ENCODE measurements around the gene BTF3L4. TPM values are rescaled to one million over a fixed set of nuclear protein-coding genes. Genes with fewer than 3 reads are reported as not detected.
"Not testable (repeated sequence)": the region's sequence is repeated elsewhere in the genome, so short reads cannot be mapped to it uniquely, and the experiment has no call there.

Gene BTF3L4
- total RNA-seq, 1 experiment from 2014 or later: 65.6 TPM

DNA sequence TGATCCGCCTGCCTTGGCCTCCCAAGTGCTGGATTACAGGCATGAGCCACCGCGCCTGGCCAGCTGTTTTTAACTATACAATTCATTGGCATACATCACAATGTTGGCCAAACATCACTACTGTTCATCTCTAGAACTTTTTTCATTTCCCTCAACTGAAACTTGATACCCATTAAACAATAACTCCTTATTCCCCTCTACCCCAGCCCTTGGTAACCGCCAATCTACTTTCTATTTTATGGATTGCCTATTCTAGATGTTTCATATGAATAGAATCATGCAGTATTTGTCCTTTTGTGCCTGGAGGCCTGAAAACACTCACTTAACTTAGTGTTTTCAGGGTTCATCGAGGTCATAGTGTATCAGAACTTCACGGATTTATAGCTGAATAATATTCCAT lies 16.2 kb downstream of the BTF3L4 start:
- no peak for ATAC-seq
- no peak overlapping the region for H3K27ac ChIP-seq (ENCODE audit: low read length)
- no peaks in the 10 kb centered on the region for H3K9me3 ChIP-seq (ENCODE audit: control insufficient read depth, insufficient read depth, low read depth, low read length)
- no peaks in the 10 kb centered on the region for H3K27me3 ChIP-seq (ENCODE audit: control insufficient read depth, insufficient read depth, low read length)
- TF ChIP-seq, protein P1, sequence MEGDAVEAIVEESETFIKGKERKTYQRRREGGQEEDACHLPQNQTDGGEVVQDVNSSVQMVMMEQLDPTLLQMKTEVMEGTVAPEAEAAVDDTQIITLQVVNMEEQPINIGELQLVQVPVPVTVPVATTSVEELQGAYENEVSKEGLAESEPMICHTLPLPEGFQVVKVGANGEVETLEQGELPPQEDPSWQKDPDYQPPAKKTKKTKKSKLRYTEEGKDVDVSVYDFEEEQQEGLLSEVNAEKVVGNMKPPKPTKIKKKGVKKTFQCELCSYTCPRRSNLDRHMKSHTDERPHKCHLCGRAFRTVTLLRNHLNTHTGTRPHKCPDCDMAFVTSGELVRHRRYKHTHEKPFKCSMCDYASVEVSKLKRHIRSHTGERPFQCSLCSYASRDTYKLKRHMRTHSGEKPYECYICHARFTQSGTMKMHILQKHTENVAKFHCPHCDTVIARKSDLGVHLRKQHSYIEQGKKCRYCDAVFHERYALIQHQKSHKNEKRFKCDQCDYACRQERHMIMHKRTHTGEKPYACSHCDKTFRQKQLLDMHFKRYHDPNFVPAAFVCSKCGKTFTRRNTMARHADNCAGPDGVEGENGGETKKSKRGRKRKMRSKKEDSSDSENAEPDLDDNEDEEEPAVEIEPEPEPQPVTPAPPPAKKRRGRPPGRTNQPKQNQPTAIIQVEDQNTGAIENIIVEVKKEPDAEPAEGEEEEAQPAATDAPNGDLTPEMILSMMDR (IDR thresholded peaks at IDR 0.05): no peak
- intact Hi-C loops (cut with micrococcal nuclease; ENCODE audit: unreplicated experiment) (no loop called here), in situ Hi-C loops (cut with HindIII; ENCODE audit: low pct_unique_long_range_greater_than_20kb, low sequenced_read_pairs) (no loop called here)
- CTCF ChIA-PET: no interaction called here
- H3K4me3 ChIP-seq (ENCODE audit: low read depth in 2 of 2, low read length in 2 of 2): no peak overlapping the region
- POLR2A ChIA-PET: interaction anchor here (0.7 kb wide), 1 partner anchor 11 kb away, joined by 5 read pairs; no protein-coding TSS in a partner anchor
- DNase-seq (ENCODE audit: low read depth, low spot score): no peak
- no TSS peak for BruUV-seq (replicated peaks)
- no peaks in the 10 kb centered on the region for H3K4me1 ChIP-seq (ENCODE audit: control insufficient read depth, insufficient read depth, low read length)
- H3K36me3 ChIP-seq (ENCODE audit: control insufficient read depth, insufficient read depth, low read length): peaks cover 9% of the 10 kb centered on the region

DNA sequence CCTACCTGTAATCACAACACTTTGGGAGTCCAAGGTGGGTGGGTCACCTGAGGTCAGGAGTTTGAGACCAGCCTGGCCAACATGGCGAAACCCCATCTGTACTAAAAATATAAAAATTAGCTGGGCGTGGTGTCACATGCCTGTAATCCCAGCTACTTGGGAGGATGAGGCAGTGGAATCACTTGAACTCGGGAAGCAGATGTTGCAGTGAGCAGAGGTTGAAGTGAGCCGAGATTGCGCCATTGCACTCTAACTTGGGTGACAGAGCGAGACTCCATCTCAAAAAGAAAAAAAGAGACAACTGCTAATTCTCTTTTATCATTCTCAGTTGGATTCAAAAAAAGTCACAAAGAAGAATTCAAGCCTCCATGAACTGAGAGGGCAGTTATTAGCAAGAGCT lies 21.2 kb downstream of the BTF3L4 start:
- ATAC-seq; CTCF ChIA-PET; H3K36me3 ChIP-seq (ENCODE audit: control insufficient read depth, insufficient read depth, low read length); in situ Hi-C loops (cut with HindIII; ENCODE audit: low pct_unique_long_range_greater_than_20kb, low sequenced_read_pairs); H3K4me3 ChIP-seq (ENCODE audit: low read depth in 2 of 2, low read length in 2 of 2); DNase-seq (ENCODE audit: low read depth, low spot score); intact Hi-C loops (cut with micrococcal nuclease; ENCODE audit: unreplicated experiment); H3K27ac ChIP-seq (ENCODE audit: low read length); H3K9me3 ChIP-seq (ENCODE audit: control insufficient read depth, insufficient read depth, low read depth, low read length); BruUV-seq (replicated peaks); H3K27me3 ChIP-seq (ENCODE audit: control insufficient read depth, insufficient read depth, low read length); H3K4me1 ChIP-seq (ENCODE audit: control insufficient read depth, insufficient read depth, low read length): not testable (repeated sequence)
- POLR2A ChIA-PET: interaction anchor here (0.6 kb wide), 1 partner anchor 30 kb away, joined by 4 read pairs; no protein-coding TSS in a partner anchor

DNA sequence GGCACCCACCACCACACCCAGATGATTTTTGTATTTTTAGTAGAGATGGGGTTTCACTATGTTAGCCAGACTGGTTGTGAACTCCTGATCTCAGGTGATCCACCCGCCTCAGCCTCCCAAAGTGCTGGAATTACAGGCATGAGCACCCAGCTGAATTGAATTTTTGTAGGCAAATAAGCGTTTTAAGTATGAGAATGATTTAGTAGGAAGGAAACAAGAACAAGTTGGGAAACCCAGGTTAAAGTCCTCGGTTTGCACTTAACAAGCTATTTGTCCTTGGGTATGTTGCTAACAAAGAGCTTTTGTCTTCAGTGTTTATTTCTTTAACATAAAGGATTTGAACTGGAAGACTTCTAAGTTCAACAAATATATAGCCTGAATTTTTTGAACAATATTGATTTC lies 23.9 kb downstream of the BTF3L4 start:
- Histone ChIP-seq H3K4me1 (ENCODE audit: control insufficient read depth, insufficient read depth, low read length) (no peaks in the 10 kb centered on the region), H3K9me3 (ENCODE audit: control insufficient read depth, insufficient read depth, low read depth, low read length) (no peaks in the 10 kb centered on the region), H3K4me3 (ENCODE audit: low read depth in 2 of 2, low read length in 2 of 2) (no peak overlapping the region), H3K36me3 (ENCODE audit: control insufficient read depth, insufficient read depth, low read length) (no peaks in the 10 kb centered on the region; the same call in 1 of the 2 replicates), H3K27ac (ENCODE audit: low read length) (no peak overlapping the region), H3K27me3 (ENCODE audit: control insufficient read depth, insufficient read depth, low read length) (no peaks in the 10 kb centered on the region)
- intact Hi-C loops (cut with micrococcal nuclease; ENCODE audit: unreplicated experiment): no loop called here
- no peak for DNase-seq (ENCODE audit: low read depth, low spot score)
- ChIA-PET POLR2A (no interaction called here), CTCF (interaction anchor here (0.7 kb wide), 1 partner anchor 25 kb away, joined by 3 read pairs; the partner anchor contains the start of gene TXNDC12)
- TF ChIP-seq POLR2AphosphoS5 (IDR thresholded peaks at IDR 0.05; ENCODE audit: low read depth, low read length) (no peak), SIN3A (IDR thresholded peaks at IDR 0.05; ENCODE audit: borderline replicate concordance, insufficient read depth, low read depth, low read length) (no peak), TCF7L2 (IDR thresholded peaks at IDR 0.05; ENCODE audit: low read depth, low read length) (no peak)
- TF ChIP-seq, protein P2, sequence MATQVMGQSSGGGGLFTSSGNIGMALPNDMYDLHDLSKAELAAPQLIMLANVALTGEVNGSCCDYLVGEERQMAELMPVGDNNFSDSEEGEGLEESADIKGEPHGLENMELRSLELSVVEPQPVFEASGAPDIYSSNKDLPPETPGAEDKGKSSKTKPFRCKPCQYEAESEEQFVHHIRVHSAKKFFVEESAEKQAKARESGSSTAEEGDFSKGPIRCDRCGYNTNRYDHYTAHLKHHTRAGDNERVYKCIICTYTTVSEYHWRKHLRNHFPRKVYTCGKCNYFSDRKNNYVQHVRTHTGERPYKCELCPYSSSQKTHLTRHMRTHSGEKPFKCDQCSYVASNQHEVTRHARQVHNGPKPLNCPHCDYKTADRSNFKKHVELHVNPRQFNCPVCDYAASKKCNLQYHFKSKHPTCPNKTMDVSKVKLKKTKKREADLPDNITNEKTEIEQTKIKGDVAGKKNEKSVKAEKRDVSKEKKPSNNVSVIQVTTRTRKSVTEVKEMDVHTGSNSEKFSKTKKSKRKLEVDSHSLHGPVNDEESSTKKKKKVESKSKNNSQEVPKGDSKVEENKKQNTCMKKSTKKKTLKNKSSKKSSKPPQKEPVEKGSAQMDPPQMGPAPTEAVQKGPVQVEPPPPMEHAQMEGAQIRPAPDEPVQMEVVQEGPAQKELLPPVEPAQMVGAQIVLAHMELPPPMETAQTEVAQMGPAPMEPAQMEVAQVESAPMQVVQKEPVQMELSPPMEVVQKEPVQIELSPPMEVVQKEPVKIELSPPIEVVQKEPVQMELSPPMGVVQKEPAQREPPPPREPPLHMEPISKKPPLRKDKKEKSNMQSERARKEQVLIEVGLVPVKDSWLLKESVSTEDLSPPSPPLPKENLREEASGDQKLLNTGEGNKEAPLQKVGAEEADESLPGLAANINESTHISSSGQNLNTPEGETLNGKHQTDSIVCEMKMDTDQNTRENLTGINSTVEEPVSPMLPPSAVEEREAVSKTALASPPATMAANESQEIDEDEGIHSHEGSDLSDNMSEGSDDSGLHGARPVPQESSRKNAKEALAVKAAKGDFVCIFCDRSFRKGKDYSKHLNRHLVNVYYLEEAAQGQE (IDR thresholded peaks at IDR 0.05; ENCODE audit: insufficient read depth in 1 of 2, low read depth in 2 of 2, low read length in 1 of 2): no peak
- TF ChIP-seq, protein P1 (IDR thresholded peaks at IDR 0.05): no peak
- no TSS peak for BruUV-seq (replicated peaks)
- no peak for ATAC-seq
- in situ Hi-C loops (cut with HindIII; ENCODE audit: low pct_unique_long_range_greater_than_20kb, low sequenced_read_pairs): no loop called here

DNA sequence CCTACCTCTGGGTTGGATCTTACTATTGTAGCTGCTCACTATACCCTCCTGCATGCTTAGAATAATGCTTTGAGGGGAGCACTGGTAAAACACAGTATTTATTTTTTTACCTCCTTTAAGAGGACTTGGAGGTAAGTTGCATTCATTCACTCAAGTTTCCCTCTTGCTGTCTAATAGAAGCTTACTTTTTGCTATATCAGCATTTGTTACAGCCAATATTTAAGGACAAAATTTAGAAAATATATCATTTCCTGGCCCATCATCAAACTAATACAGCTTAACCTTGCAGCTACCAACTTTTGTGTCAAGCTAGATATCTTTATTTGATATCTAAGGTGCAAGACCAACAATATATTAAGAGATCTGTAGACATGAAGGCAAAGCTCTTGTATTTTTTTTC lies 31.8 kb downstream of the BTF3L4 start:
- H3K9me3 ChIP-seq (ENCODE audit: control insufficient read depth, insufficient read depth, low read depth, low read length); BruUV-seq (replicated peaks); H3K27ac ChIP-seq (ENCODE audit: low read length); H3K4me1 ChIP-seq (ENCODE audit: control insufficient read depth, insufficient read depth, low read length); CTCF ChIA-PET; ATAC-seq; DNase-seq (ENCODE audit: low read depth, low spot score); H3K4me3 ChIP-seq (ENCODE audit: low read depth in 2 of 2, low read length in 2 of 2); H3K27me3 ChIP-seq (ENCODE audit: control insufficient read depth, insufficient read depth, low read length); in situ Hi-C loops (cut with HindIII; ENCODE audit: low pct_unique_long_range_greater_than_20kb, low sequenced_read_pairs); intact Hi-C loops (cut with micrococcal nuclease; ENCODE audit: unreplicated experiment): not testable (repeated sequence)
- peaks cover 34% of the 10 kb centered on the region for H3K36me3 ChIP-seq (ENCODE audit: control insufficient read depth, insufficient read depth, low read length)
- POLR2A ChIA-PET: interaction anchor here (0.6 kb wide), 1 partner anchor 673 kb away, joined by 6 read pairs; no protein-coding TSS in a partner anchor

DNA sequence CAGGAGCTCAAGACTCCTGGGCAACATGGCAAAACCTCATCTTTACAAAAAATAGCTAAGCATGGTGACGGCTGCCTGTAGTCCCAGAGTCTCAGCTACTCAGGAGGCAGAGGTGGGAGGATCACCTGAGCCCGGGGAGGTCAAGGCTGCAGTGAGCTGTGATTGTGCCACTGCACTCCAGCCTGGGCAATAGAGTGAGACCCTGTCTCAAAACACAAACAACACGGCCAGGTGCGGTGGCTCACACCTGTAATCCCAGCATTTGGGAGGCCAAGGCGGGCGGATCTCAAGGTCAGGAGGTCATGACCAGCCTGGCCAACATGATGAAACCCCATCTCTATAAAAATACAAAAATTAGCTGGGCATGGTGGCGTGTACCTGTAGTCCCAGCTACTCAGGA lies 38.2 kb downstream of the BTF3L4 start:
- H3K27me3 ChIP-seq (ENCODE audit: control insufficient read depth, insufficient read depth, low read length); H3K4me1 ChIP-seq (ENCODE audit: control insufficient read depth, insufficient read depth, low read length); DNase-seq (ENCODE audit: low read depth, low spot score); CTCF ChIA-PET; BruUV-seq (replicated peaks); in situ Hi-C loops (cut with HindIII; ENCODE audit: low pct_unique_long_range_greater_than_20kb, low sequenced_read_pairs); H3K9me3 ChIP-seq (ENCODE audit: control insufficient read depth, insufficient read depth, low read depth, low read length); intact Hi-C loops (cut with micrococcal nuclease; ENCODE audit: unreplicated experiment); H3K27ac ChIP-seq (ENCODE audit: low read length); H3K4me3 ChIP-seq (ENCODE audit: low read depth in 2 of 2, low read length in 2 of 2): not testable (repeated sequence)
- H3K36me3 ChIP-seq (ENCODE audit: control insufficient read depth, insufficient read depth, low read length): peaks cover 10% of the 10 kb centered on the region
- POLR2A ChIA-PET: interaction anchor here (0.6 kb wide), 1 partner anchor 274 kb away, joined by 8 read pairs; no protein-coding TSS in a partner anchor
- peak; percentile 55 for ATAC-seq
